NCI-H2081 treated with DMSO at 0.1 percent for 48 hours (cell line): ENCODE measurements around the gene HBG1.
"Not testable (repeated sequence)": the region's sequence is repeated elsewhere in the genome, so short reads cannot be mapped to it uniquely, and the experiment has no call there.

Experiments used
- DNase-seq: peaks from one replicate; lab custom pipeline; 2025; lab: John Stamatoyannopoulos, UW

The HBG1 gene

GRCh38 chr11:5277807-5278382, 28.2 kb upstream of the HBG1 start:
- DNase-seq: no peak

- DNase-seq: no peak
Observed at GRCh38 chr11:5276697-5277096, 27.0 kb upstream of the HBG1 start.

- DNase-seq: no peak
Observed at GRCh38 chr11:5275369-5276110, 25.9 kb upstream of the HBG1 start.

DNA sequence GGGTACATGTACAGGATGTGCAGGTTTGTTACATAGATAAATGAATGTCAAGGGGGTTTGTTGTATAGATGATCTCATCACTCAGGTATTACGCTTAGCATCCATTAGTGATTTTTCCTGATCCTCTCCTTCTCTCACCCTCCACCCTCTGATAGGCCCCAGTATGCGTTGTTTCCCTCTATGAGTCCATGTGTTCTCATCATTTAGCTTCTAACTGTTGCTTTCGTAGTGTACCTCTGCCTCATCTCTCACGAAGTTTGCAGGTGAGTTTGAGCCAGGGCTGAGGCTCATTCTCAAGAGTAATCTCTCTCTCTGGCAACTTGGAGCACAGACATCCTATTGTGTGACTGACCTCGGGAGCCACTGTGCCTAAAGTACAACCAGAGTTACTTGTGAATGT, 24.7 kb upstream of the HBG1 start:
- DNase-seq: no peak

DNA sequence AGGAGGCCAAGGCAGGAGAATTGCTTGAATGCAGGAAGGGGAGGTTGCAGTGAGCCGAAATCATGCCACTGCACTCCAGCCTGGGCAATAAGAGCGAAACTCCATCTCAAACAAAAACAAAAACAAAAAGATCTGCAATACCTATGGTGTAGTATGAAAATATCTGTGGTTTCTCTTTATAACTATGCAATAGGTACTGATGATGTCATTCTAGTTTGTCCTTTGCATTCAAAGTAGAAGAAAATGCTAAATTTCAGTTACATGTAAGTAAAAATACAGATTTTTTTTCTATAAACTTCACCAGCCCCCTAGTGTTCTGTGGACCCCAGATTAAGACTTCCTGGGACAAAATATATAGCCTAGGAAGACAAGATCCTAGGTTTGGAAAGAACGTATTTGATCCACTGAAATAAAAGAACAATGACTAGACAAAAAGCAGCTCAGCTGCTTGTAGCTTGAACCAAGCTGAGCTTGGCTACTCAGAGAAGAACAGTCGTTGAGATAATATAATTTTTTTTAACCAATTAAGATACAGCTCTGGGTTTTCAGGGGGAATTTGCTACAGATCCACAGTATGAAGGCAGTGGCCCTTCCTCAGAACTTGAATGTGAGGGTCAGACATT, 22.8 kb upstream of the HBG1 start:
- DNase-seq: no peak

DNA sequence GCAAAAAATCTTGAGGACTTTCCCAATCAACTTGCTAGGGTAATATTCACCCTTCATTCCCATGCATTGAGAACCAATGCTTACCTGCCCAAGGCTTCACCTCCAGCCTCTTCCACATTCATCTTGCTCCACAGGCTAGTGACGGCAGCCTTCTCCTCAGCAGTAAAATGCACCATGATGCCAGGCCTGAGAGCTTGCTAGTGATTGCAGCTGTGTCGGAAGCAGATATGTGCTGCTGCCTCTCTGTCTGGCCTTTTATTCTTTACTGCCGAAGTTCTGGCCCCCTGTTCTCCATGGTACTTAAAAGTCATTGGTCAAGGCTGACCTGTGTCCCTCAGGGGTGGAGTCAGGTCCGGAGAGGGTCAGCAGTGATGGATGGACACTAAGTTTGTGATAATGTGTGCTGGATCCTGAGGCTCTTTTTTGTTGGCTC, 20.1 kb upstream of the HBG1 start, which contains the start of gene HBE1:
HBE1 (minus strand) TSS at position 231 of the 433 bp plus-strand sequence; CDS start at position 176, 55 bp downstream.
- no peak for DNase-seq

DNA sequence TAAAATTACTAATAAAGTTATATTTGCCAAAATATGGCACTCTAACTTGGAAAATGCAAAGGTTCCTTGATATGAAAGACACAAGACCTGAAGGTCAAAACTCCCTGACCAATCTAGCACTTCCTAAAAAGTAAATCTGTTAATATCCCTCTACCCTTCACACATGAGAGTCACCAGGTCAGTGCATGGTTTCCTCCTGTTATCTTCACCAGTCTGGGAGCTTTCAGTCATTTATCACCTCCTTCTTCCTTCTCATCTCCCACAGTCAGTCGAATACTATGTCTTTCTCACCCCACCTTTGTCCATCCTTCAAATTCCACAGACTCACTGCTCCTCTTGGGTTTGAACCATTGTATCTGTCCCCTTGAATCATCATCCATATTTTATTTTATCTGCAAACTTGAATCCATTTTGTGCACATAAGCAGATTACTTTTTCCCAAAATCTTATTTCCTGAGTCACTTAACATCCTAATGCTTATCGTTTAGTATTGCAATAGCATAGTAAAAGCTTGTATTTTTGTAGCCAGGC, 17.4 kb upstream of the HBG1 start:
- no peak for DNase-seq

DNA sequence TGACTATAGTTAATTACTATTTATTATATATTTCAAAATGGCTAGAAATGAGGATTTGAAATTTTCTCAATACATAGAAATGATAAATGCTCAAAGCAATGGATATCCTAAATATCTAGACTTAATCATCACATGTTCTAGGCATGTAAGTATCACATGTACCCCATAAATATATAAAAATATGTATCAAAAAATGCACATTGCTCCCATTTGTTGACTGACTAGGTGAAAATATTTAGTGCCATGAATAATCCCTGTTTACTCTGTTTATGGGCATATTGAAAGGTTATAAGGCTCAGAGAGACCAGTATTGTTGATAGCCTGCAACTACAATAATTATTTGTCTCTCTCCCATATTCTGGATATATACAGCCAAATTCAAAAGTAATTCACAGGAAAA, 17.0 kb upstream of the HBG1 start:
- no peak for DNase-seq

GRCh38 chr11:5265832-5266231, 16.2 kb upstream of the HBG1 start:
- DNase-seq: no peak

DNA sequence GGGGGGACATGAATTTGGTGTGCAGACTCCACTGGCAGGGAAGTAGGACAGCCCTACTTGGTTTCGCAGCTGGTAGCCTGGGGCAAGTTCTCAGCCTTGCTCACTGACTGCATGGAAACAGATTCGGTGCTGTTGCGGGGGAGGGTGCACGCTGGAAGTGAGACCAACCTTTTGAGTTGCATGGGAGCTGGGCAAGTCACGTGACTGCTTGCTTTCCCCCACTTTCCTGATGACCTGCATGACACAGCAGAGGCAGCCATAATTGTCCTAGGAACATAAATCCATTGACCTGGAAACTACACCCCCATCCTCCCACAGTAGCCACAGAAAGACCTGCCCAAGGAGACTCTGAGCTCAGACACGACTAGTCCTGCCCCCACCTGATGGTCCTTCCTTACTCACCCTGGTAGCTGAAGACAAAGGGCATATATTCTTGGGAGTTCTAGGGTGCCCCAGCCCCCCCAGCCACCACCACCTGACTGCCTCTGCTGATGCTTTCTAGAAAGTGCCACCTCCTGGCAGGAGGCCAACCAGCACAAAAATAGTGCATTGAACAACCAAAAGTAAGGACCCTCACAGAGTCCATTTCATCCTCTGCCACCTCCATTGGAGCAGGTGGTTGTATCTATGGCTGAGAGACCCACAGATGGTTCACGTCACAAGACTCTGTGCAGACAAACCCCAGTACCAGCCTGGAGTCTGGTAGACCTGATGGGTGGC, 9.0 kb upstream of the HBG1 start:
- no peak for DNase-seq

DNA sequence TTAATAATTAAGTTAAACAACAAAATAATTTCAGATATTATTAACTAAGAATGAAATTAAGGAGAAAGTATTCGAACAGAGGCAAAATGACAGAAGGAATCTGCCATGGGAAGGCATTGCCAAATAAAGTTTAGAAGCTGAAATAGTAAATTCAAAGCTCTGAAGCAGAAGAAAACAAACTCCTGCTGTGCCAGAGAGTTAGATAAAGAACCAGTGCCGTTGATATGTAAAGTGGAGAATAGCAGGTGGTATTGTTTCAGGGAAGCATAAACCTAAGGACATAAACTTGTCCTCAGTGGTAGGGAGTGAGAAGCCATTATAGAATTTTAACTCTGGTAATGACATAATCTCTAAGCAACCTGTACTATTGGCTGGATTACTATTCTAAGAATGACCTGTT, 7.6 kb upstream of the HBG1 start:
- no peak for DNase-seq

- not testable (repeated sequence) for DNase-seq
Observed at GRCh38 chr11:5254646-5255413, 5.2 kb upstream of the HBG1 start, which contains the start of gene HBG2. HBG2 (minus strand) TSS chr11:5254781; CDS start chr11:5254728, 53 bp downstream.

DNA sequence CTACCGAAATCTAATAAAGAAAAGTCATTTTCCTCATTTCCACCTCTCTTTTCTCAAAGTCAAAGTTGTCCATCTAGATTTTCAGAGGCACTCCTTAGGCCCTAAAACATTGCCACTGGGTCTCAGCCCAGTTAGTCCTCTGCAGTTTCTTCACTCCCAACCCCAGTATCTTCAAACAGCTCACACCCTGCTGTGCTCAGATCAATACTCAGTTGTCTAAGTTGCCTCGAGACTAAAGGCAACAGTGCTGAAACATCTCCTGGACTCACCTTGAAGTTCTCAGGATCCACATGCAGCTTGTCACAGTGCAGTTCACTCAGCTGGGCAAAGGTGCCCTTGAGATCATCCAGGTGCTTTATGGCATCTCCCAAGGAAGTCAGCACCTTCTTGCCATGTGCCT, 4.4 kb upstream of the HBG1 start:
- DNase-seq: not testable (repeated sequence)

DNA sequence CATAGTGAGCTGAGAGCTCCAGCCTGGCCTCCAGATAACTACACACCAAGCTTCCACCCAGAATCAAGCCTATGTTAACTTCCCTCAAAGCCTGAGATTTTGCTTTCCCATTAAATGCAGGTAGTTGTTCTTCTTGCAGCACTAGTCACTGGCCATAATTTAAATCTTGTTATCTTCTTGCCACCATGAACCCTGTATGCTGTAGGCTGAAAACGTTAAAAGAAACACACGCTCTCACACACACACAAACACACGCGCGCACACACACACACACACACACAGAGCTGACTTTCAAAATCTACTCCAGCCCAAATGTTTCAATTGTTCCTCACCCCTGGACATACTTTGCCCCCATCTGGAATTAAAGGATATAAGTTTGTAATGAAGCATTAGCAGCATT, 3.8 kb upstream of the HBG1 start:
- not testable (repeated sequence) for DNase-seq

DNA sequence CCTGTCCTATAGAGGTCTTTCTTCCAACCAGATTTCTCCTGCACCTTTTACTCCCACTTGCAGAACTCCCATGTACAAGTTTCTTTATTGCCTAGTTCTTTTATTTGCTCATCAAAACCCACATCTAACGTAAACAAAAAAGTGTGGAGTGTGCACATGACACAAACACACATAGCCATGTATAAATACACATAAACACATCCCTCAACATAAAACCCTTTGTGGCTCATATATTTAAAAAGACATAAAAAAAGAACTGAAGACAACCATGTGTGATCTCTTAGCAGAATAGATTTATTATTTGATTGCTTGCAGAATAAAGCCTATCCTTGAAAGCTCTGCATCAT, 3.2 kb upstream of the HBG1 start:
- no peak for DNase-seq

DNA sequence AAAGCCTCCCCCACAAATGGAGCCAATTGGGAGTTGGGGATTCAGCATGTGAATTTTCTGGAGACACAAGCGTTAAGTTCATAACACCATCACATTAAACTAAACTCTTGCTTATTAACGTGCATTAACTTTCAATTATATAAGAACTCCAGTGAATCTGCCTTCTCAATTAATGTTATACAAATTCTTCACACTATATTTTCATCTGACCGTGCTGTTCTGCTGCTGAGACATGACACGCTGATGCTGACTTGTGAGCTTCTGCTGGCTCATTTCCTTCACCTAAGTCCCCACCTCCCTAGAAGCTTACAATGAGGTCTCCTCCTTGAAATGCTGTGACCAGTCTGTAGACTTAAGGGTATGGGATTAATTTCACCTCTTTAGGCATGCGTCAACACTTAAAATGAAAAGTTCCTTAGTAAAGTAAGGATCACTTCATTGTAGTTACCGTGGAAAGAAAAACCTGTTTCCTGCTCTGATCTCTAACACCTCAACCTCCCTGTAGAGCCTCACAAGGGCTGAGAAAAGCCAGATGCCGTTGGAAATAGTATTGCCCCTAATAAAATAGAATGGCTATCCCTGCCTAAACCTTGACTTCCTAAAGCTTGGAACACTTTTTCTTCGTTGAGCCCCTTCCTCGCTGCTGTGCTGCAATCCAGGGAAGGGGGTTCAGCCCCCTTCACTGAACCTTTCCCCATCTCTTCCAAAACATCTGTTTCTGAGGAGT, 2.7 kb upstream of the HBG1 start:
- DNase-seq: no peak

DNA sequence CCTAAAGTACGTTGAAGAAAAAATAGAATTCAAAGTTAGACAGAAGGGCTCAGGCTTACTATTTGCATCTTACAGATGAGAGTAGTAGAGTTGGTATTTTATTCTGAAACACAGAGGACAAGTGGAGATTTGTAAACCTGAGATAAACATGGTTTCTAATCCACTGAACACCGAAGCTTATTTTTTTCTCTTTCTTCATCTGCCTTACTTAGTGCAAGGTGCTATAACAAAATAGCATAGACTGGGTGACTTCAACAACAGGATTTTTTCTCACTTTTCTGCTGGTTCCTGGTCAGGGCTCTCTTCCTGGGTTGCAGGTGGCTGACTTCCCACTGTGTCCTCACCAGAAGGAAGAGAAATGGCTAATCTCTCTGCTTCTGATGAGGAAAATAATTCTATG, 2.1 kb upstream of the HBG1 start:
- DNase-seq: no peak

- no peak for DNase-seq
Observed at GRCh38 chr11:5250543-5251204, 1.0 kb upstream of the HBG1 start.

- not testable (repeated sequence) for DNase-seq
Observed at GRCh38 chr11:5248498-5248897, 1.2 kb downstream of the HBG1 start.

DNA sequence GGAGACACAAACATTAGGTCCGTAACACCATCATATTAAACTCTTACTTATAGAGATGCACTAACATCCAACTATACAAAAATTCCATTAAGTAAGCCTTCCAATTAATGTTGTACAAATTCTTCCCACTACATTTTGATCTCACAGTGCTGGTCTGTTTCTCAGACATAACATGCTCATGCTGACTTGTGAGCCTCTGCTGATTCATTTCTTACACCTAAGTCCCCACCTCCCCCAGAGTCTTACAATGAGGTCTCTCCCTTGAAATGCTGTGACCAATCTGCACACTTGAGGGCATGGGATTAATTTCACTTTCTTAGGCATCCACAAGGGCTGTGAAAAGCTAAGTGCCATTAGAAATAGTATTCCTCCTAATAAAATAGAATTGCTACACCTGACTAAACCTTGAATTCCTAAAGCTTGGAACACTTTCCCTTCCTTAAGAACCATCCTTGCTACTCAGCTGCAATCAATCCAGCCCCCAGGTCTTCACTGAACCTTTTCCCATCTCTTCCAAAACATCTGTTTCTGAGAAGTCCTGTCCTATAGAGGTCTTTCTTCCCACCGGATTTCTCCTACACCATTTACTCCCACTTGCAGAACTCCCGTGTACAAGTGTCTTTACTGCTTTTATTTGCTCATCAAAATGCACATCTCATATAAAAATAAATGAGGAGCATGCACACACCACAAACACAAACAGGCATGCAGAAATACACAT, 2.0 kb downstream of the HBG1 start:
- no peak for DNase-seq
